ENCODE results near the gene AREL1.

Gene AREL1

DNA sequence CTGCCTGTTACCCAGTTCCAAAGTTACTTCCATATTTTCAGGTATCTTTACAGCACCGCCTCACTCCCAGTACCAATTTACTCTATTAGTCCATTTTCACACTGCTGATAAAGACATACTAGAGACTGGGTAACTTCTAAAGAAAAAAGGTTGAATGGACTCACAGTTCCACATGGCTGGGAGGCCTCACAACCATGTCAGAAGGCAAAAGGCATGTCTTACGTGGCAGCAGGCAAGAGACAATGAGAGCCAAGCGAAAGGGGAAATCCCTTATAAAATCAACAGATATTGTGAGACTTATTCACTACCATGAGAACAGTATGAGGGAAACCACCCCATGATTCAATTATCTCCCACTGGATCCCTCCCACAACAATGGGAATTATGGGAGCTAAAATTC is 9.8 kb downstream of the AREL1 start:
- TF ChIP-seq, protein P1, sequence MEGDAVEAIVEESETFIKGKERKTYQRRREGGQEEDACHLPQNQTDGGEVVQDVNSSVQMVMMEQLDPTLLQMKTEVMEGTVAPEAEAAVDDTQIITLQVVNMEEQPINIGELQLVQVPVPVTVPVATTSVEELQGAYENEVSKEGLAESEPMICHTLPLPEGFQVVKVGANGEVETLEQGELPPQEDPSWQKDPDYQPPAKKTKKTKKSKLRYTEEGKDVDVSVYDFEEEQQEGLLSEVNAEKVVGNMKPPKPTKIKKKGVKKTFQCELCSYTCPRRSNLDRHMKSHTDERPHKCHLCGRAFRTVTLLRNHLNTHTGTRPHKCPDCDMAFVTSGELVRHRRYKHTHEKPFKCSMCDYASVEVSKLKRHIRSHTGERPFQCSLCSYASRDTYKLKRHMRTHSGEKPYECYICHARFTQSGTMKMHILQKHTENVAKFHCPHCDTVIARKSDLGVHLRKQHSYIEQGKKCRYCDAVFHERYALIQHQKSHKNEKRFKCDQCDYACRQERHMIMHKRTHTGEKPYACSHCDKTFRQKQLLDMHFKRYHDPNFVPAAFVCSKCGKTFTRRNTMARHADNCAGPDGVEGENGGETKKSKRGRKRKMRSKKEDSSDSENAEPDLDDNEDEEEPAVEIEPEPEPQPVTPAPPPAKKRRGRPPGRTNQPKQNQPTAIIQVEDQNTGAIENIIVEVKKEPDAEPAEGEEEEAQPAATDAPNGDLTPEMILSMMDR (IDR thresholded peaks at IDR 0.05; ENCODE audit: control extremely low read depth, extremely low read depth, low read depth, missing control alignments) = no peak
- ChIA-PET POLR2A (no interaction called here), CTCF (interaction anchor here (1.5 kb wide), 1 partner anchor 18 kb away, joined by 3 read pairs; no protein-coding TSS in a partner anchor)
- no peak for DNase-seq (ENCODE audit: extremely low spot score)

DNA sequence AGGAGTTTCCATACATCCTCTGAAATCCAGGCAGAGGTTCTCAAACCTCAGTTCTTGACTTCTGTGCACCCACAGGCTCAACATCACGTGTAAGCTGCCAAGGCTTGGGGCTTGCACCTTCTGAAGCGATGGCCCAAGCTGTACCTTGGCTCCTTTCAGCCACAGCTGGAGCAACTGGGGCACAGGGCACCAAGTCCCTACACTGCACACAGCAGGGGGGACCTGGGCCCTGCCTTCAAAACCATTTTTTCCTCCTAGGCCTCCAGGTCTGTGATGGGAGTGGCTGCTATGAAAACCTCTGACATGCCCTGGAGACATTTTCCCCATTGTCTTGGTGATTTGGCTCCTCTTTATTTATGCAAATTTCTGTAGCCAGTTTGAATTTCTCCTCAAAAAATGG is 10.6 kb downstream of the AREL1 start:
- TF ChIP-seq, protein P1 (IDR thresholded peaks at IDR 0.05; ENCODE audit: control extremely low read depth, extremely low read depth, low read depth, missing control alignments) = no peak
- POLR2A ChIA-PET = no interaction called here
- CTCF ChIA-PET = no interaction called here
- DNase-seq (ENCODE audit: extremely low spot score) = no peak

DNA sequence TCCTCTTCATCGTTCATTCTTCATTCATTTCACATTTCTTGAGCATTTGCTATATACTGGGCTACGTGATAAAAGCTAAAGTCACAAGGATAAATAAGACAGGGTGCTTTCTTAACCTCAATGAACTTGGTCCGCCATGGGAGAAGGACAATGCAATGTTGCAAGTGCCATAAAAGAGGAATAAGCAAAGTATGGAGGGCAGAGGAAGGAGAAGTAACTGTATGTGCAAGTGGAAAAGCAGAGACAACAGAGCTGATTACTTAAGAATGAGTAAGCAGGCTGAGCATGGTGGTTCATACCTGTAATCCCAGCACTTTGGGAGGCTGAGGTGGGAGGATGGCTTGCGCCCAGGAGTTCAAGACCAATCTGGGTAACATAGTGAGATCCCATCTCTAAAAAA is 14.4 kb downstream of the AREL1 start:
- ChIA-PET POLR2A (no interaction called here), CTCF (no interaction called here)
- no peak for DNase-seq (ENCODE audit: extremely low spot score)
- TF ChIP-seq, protein P1 (IDR thresholded peaks at IDR 0.05; ENCODE audit: control extremely low read depth, extremely low read depth, low read depth, missing control alignments) = no peak

DNA sequence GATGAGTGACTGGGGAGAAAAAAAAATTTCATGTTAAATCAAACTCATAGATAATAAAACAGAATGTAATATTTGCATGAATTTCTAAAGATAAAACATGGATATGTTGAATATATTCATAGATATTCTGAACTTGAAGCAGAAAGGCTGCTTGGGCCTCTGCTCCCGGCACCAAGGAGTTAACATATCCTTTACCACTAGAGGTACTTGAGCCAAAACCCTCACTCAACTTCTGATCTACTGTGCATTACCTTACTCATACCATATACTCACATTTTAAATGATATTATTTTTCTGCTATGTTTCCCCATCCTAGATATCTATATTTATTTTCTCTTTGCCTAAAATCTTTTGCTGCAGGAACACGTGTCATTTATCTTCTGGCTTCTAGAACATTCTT is 14.9 kb downstream of the AREL1 start:
- ChIA-PET POLR2A (no interaction called here), CTCF (no interaction called here)
- TF ChIP-seq, protein P1 (IDR thresholded peaks at IDR 0.05; ENCODE audit: control extremely low read depth, extremely low read depth, low read depth, missing control alignments) = no peak
- DNase-seq (ENCODE audit: extremely low spot score) = no peak

DNA sequence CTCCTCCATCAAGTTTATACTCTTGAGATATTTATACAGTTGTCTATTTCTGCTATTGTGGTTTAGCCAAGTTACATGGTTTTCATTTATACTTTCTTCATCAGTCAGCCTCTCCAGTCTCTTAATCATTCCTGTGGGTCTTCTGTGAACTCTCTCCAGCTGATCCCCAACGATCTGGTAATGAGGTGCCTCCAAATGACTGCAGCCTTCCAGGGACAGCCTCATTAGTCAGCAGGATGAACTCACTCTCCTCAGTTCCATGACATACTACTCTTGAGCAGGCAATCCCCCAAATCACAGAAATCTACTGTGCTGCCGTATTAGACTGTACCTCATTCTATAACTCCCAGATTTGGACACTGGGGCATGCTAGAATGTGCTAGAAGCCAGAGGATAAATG is 15.3 kb downstream of the AREL1 start:
- POLR2A ChIA-PET = no interaction called here
- DNase-seq (ENCODE audit: extremely low spot score) = no peak
- CTCF ChIA-PET = no interaction called here
- TF ChIP-seq, protein P1 (IDR thresholded peaks at IDR 0.05; ENCODE audit: control extremely low read depth, extremely low read depth, low read depth, missing control alignments) = no peak

DNA sequence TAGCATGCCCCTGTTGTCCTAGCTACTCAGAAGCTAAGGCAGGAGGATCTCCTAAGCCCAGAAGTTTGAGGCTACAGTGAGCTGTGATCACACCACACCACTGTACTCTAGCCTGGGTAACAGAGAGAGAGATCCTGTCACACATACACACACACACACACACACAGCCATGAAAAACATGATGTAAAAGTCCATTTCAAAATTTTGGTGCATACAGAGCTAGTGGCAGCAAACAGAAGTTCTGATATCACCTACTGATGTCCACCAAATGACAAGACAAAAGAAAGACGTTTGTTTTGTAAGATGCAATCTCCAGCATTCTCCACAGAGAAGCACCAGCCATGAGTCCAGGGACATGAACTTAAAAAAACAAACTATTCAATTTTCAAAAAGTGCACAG is 15.9 kb downstream of the AREL1 start:
- POLR2A ChIA-PET = no interaction called here
- DNase-seq (ENCODE audit: extremely low spot score) = no peak
- TF ChIP-seq, protein P1 (IDR thresholded peaks at IDR 0.05; ENCODE audit: control extremely low read depth, extremely low read depth, low read depth, missing control alignments) = no peak
- CTCF ChIA-PET = no interaction called here

DNA sequence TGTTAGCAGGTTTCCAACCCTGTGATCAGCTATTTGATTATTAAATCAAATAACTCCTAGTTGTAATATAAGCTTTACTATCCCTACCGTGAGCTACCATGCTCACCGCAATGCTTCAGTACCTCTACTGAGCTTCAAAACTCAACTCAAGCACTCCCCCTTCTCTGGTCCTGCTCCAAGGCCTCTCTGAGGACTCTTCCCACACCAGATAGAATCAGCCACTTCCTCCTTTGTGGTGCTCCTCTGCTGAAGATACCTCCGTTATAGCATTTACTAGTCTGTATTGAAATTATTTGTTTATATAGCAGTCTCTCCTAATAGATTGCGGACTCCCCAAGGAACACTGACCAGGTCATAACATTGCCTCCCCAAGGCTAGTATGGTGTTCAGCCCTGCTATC is 17.5 kb downstream of the AREL1 start:
- ChIA-PET CTCF (interaction anchor here (1.1 kb wide), 1 partner anchor 11 kb away, joined by 4 read pairs; no protein-coding TSS in a partner anchor), POLR2A (interaction anchor here (0.6 kb wide), 1 partner anchor 187 kb away, joined by 6 read pairs; no protein-coding TSS in a partner anchor)
- no peak for DNase-seq (ENCODE audit: extremely low spot score)
- TF ChIP-seq, protein P1 (IDR thresholded peaks at IDR 0.05; ENCODE audit: control extremely low read depth, extremely low read depth, low read depth, missing control alignments) = no peak

Data from GM10248 (cell line).